ENCODE data around the gene RFC2.
A peak's percentile ranks its signal among the peaks of the same experiment; 100 is the strongest.
"Not testable (repeated sequence)": the region's sequence is repeated elsewhere in the genome, so short reads cannot be mapped to it uniquely, and the experiment has no call there.

Gene RFC2

DNA sequence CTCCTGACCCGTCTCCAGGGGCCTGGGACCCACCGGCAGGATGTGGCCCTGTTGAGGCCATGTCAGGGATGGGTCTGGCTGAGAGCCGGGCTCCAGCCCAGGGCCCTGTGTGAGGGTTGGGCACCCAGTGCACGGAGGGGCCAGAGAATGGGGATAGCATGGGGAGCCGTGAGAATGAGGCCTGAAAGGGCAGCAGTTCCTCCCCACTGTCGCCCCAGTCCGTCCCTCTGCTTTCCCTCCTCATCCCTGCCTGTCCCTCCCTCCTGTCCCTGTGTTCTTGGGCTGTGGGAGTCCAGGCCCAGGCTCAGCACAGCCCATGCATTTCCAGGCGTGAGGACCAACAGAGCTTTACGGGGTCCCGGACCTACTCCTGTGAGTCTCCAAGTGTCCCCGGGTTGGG is 34.8 kb downstream of the RFC2 start:
- no peak overlapping the region for H3K27ac ChIP-seq (ENCODE audit: low read depth, low read length)
- H3K27me3 ChIP-seq (ENCODE audit: control insufficient read depth in 1 of 2, insufficient read depth in 2 of 2, low read length in 2 of 2): no peaks in the 10 kb centered on the region
- H3K4me1 ChIP-seq (ENCODE audit: control insufficient read depth in 1 of 2, insufficient read depth in 2 of 2, low read length in 2 of 2): peaks cover 0 to 4% of the 10 kb centered on the region in 2 donors
- no peaks in the 10 kb centered on the region for H3K9me3 ChIP-seq (ENCODE audit: control insufficient read depth in 1 of 2, low read length in 2 of 2)
- H3K4me3 ChIP-seq (ENCODE audit: low read depth in 1 of 2, low read length in 2 of 2): no peak overlapping the region
- no peak overlapping the region for H3K9ac ChIP-seq (ENCODE audit: low read depth in 1 of 2, low read length in 2 of 2)
- H3K36me3 ChIP-seq (ENCODE audit: control insufficient read depth in 1 of 2, insufficient read depth in 2 of 2, low read length in 2 of 2): no peaks in the 10 kb centered on the region

- Histone ChIP-seq H3K4me1 (ENCODE audit: control insufficient read depth in 1 of 2, insufficient read depth in 2 of 2, low read length in 2 of 2) (peaks cover 0 to 4% of the 10 kb centered on the region in 2 donors), H3K27me3 (ENCODE audit: control insufficient read depth in 1 of 2, insufficient read depth in 2 of 2, low read length in 2 of 2) (no peaks in the 10 kb centered on the region), H3K27ac (ENCODE audit: low read depth, low read length) (no peak overlapping the region), H3K4me3 (ENCODE audit: low read depth in 1 of 2, low read length in 2 of 2) (no peak overlapping the region), H3K9ac (ENCODE audit: low read depth in 1 of 2, low read length in 2 of 2) (no peak overlapping the region), H3K36me3 (ENCODE audit: control insufficient read depth in 1 of 2, insufficient read depth in 2 of 2, low read length in 2 of 2) (no peaks in the 10 kb centered on the region), H3K9me3 (ENCODE audit: control insufficient read depth in 1 of 2, low read length in 2 of 2) (no peaks in the 10 kb centered on the region)
Observed at GRCh38 chr7:74218343-74218698, 35.9 kb downstream of the RFC2 start.

- H3K36me3 ChIP-seq (ENCODE audit: control insufficient read depth in 1 of 2, insufficient read depth in 2 of 2, low read length in 2 of 2): no peaks in the 10 kb centered on the region
- H3K9me3 ChIP-seq (ENCODE audit: control insufficient read depth in 1 of 2, low read length in 2 of 2): no peaks in the 10 kb centered on the region
- no peak overlapping the region for H3K27ac ChIP-seq (ENCODE audit: low read depth, low read length)
Observed at GRCh38 chr7:74217455-74218342, 36.5 kb downstream of the RFC2 start.

DNA sequence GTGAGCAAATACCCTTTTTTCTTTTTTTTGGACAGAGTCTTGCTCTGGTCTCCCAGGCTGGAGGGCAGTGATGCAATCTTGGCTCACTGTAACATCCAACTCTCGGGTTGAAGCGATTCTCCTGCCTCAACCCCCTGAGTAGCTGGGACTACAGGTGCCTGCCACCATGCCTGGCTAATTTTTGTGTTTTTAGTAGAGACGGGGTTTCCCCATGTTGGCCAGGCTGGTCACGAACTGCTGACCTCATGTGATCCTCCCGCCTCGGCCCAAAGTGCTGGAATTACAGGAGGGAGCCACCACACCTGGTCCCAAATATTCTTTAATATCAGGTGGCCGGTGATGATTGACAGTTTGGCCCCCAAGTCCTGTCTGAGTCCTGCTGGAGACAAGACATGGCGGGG is 37.8 kb downstream of the RFC2 start:
- H3K9ac ChIP-seq (ENCODE audit: low read depth in 1 of 2, low read length in 2 of 2): no peak overlapping the region
- H3K27ac ChIP-seq (ENCODE audit: low read depth, low read length): no peak overlapping the region
- H3K9me3 ChIP-seq (ENCODE audit: control insufficient read depth in 1 of 2, low read length in 2 of 2): no peaks in the 10 kb centered on the region
- no peak overlapping the region for H3K4me3 ChIP-seq (ENCODE audit: low read depth in 1 of 2, low read length in 2 of 2)
- H3K4me1 ChIP-seq (ENCODE audit: control insufficient read depth in 1 of 2, insufficient read depth in 2 of 2, low read length in 2 of 2): peaks cover 0 to 4% of the 10 kb centered on the region in 2 donors
- H3K27me3 ChIP-seq (ENCODE audit: control insufficient read depth in 1 of 2, insufficient read depth in 2 of 2, low read length in 2 of 2): no peaks in the 10 kb centered on the region
- H3K36me3 ChIP-seq (ENCODE audit: control insufficient read depth in 1 of 2, insufficient read depth in 2 of 2, low read length in 2 of 2): no peaks in the 10 kb centered on the region

More at GRCh38 chr7:74217455-74218342, 36.5 kb downstream of the RFC2 start:
- Histone ChIP-seq H3K4me1 (ENCODE audit: control insufficient read depth in 1 of 2, insufficient read depth in 2 of 2, low read length in 2 of 2) (peaks cover 0 to 4% of the 10 kb centered on the region in 2 donors), H3K27me3 (ENCODE audit: control insufficient read depth in 1 of 2, insufficient read depth in 2 of 2, low read length in 2 of 2) (no peaks in the 10 kb centered on the region), H3K4me3 (ENCODE audit: low read depth in 1 of 2, low read length in 2 of 2) (no peak overlapping the region), H3K9ac (ENCODE audit: low read depth in 1 of 2, low read length in 2 of 2) (no peak overlapping the region)

- Histone ChIP-seq H3K27me3 (ENCODE audit: control insufficient read depth in 1 of 2, insufficient read depth in 2 of 2, low read length in 2 of 2) (no peaks in the 10 kb centered on the region), H3K27ac (ENCODE audit: low read depth, low read length) (no peak overlapping the region), H3K4me1 (ENCODE audit: control insufficient read depth in 1 of 2, insufficient read depth in 2 of 2, low read length in 2 of 2) (peaks cover 0 to 4% of the 10 kb centered on the region in 2 donors), H3K4me3 (ENCODE audit: low read depth in 1 of 2, low read length in 2 of 2) (no peak overlapping the region), H3K9ac (ENCODE audit: low read depth in 1 of 2, low read length in 2 of 2) (no peak overlapping the region), H3K9me3 (ENCODE audit: control insufficient read depth in 1 of 2, low read length in 2 of 2) (no peaks in the 10 kb centered on the region), H3K36me3 (ENCODE audit: control insufficient read depth in 1 of 2, insufficient read depth in 2 of 2, low read length in 2 of 2) (no peaks in the 10 kb centered on the region)
Observed at GRCh38 chr7:74215921-74216320, 38.3 kb downstream of the RFC2 start.

DNA sequence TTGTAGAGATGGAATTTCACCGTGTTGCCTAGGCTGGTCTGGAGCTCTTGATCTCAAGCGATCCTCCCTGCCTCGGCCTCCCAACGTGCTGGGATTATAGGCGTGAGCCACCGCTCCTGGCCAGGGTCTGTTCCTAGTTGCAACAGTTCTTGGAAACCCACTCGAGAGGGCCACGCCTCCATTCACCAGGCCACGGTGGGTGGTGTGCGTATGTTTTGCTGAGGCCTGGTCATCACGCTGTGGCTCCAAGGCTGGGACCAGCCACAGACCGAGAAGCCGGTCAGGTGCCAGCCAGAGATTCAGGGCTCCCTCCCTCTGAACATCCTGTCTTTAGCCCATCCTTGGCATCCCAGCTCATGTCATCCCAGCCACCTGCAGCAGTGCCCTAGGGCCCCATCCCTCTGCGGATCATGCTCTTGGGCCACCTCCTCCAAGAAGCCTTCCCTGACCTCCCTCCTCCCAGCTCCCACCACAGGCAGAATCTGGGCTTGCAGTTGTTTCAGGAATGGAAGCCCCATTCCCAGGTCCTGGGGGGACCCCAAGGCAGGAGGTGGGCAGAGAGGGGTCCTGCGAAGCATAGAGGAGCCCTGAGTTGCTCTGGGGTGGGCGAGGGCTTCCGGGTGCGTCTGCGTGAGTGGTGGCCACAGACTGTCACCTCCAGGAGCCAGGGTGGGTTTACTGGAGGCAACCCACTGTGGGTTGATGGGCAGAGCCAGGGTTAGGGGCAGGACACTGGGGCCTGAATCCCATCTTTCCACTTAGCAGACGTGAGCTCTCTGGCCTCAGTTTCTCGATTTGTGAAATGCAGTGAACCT is 39.2 kb downstream of the RFC2 start:
- H3K27me3 ChIP-seq (ENCODE audit: control insufficient read depth in 1 of 2, insufficient read depth in 2 of 2, low read length in 2 of 2): no peaks in the 10 kb centered on the region
- H3K27ac ChIP-seq (ENCODE audit: low read depth, low read length): no peak overlapping the region
- H3K36me3 ChIP-seq (ENCODE audit: control insufficient read depth in 1 of 2, insufficient read depth in 2 of 2, low read length in 2 of 2): no peaks in the 10 kb centered on the region
- no peaks in the 10 kb centered on the region for H3K9me3 ChIP-seq (ENCODE audit: control insufficient read depth in 1 of 2, low read length in 2 of 2)
- peaks cover 0 to 8% of the 10 kb centered on the region in 2 donors for H3K4me1 ChIP-seq (ENCODE audit: control insufficient read depth in 1 of 2, insufficient read depth in 2 of 2, low read length in 2 of 2)
- H3K4me3 ChIP-seq (ENCODE audit: low read depth in 1 of 2, low read length in 2 of 2): no peak overlapping the region
- H3K9ac ChIP-seq (ENCODE audit: low read depth in 1 of 2, low read length in 2 of 2): no peak overlapping the region

GRCh38 chr7:74212661-74213060 is 41.5 kb downstream of the RFC2 start:
- H3K36me3 ChIP-seq (ENCODE audit: control insufficient read depth in 1 of 2, insufficient read depth in 2 of 2, low read length in 2 of 2): no peaks in the 10 kb centered on the region
- peaks cover 0 to 13% of the 10 kb centered on the region in 2 donors for H3K4me1 ChIP-seq (ENCODE audit: control insufficient read depth in 1 of 2, insufficient read depth in 2 of 2, low read length in 2 of 2)
- no peak overlapping the region for H3K9ac ChIP-seq (ENCODE audit: low read depth in 1 of 2, low read length in 2 of 2)
- H3K4me3 ChIP-seq (ENCODE audit: low read depth in 1 of 2, low read length in 2 of 2): no peak overlapping the region
- no peak overlapping the region for H3K27ac ChIP-seq (ENCODE audit: low read depth, low read length)
- no peaks in the 10 kb centered on the region for H3K27me3 ChIP-seq (ENCODE audit: control insufficient read depth in 1 of 2, insufficient read depth in 2 of 2, low read length in 2 of 2)
- no peaks in the 10 kb centered on the region for H3K9me3 ChIP-seq (ENCODE audit: control insufficient read depth in 1 of 2, low read length in 2 of 2)

DNA sequence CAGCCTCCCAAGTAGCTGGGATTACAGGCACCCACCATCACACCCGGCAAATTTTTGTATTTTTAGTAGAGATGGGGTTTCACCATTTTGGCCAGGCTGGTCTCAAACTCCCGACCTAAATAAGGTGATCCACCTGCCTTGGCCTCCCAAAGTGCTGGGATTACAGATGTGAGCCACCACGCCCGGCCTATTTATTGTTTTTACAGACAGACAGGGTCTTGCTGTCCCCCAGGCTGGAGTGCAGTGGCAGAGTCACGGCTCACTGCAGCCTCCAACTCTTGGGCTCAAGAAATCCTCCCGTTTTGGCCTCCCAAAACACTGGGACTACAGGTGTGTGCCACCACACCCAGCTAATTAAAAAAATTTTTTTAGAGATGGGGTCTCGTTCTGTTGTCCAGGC is 46.0 kb downstream of the RFC2 start:
- H3K4me3 ChIP-seq (ENCODE audit: low read depth in 1 of 2, low read length in 2 of 2); H3K27ac ChIP-seq (ENCODE audit: low read depth, low read length); H3K9me3 ChIP-seq (ENCODE audit: control insufficient read depth in 1 of 2, low read length in 2 of 2); H3K9ac ChIP-seq (ENCODE audit: low read depth in 1 of 2, low read length in 2 of 2); H3K36me3 ChIP-seq (ENCODE audit: control insufficient read depth in 1 of 2, insufficient read depth in 2 of 2, low read length in 2 of 2); H3K27me3 ChIP-seq (ENCODE audit: control insufficient read depth in 1 of 2, insufficient read depth in 2 of 2, low read length in 2 of 2): not testable (repeated sequence)
- peaks cover 0 to 19% of the 10 kb centered on the region in 2 donors for H3K4me1 ChIP-seq (ENCODE audit: control insufficient read depth in 1 of 2, insufficient read depth in 2 of 2, low read length in 2 of 2)

- peaks cover 0 to 19% of the 10 kb centered on the region in 2 donors for H3K4me1 ChIP-seq (ENCODE audit: control insufficient read depth in 1 of 2, insufficient read depth in 2 of 2, low read length in 2 of 2)
- H3K27ac ChIP-seq (ENCODE audit: low read depth, low read length): no peak overlapping the region
- H3K4me3 ChIP-seq (ENCODE audit: low read depth in 1 of 2, low read length in 2 of 2): no peak overlapping the region
- H3K9me3 ChIP-seq (ENCODE audit: control insufficient read depth in 1 of 2, low read length in 2 of 2): no peaks in the 10 kb centered on the region
- no peak overlapping the region for H3K9ac ChIP-seq (ENCODE audit: low read depth in 1 of 2, low read length in 2 of 2)
- H3K27me3 ChIP-seq (ENCODE audit: control insufficient read depth in 1 of 2, insufficient read depth in 2 of 2, low read length in 2 of 2): peaks cover 0 to 3% of the 10 kb centered on the region in 2 donors
- H3K36me3 ChIP-seq (ENCODE audit: control insufficient read depth in 1 of 2, insufficient read depth in 2 of 2, low read length in 2 of 2): no peaks in the 10 kb centered on the region
Observed at GRCh38 chr7:74207586-74207985, 46.6 kb downstream of the RFC2 start.

- peaks cover 0 to 3% of the 10 kb centered on the region in 2 donors for H3K27me3 ChIP-seq (ENCODE audit: control insufficient read depth in 1 of 2, insufficient read depth in 2 of 2, low read length in 2 of 2)
- no peaks in the 10 kb centered on the region for H3K36me3 ChIP-seq (ENCODE audit: control insufficient read depth in 1 of 2, insufficient read depth in 2 of 2, low read length in 2 of 2)
- H3K9ac ChIP-seq (ENCODE audit: low read depth in 1 of 2, low read length in 2 of 2): no peak overlapping the region
- no peak overlapping the region for H3K27ac ChIP-seq (ENCODE audit: low read depth, low read length)
- H3K4me3 ChIP-seq (ENCODE audit: low read depth in 1 of 2, low read length in 2 of 2): peak overlapping the region; percentile 50
- H3K9me3 ChIP-seq (ENCODE audit: control insufficient read depth in 1 of 2, low read length in 2 of 2): no peaks in the 10 kb centered on the region
- H3K4me1 ChIP-seq (ENCODE audit: control insufficient read depth in 1 of 2, insufficient read depth in 2 of 2, low read length in 2 of 2): peaks cover 0 to 19% of the 10 kb centered on the region in 2 donors
Observed at GRCh38 chr7:74206589-74207120, 47.5 kb downstream of the RFC2 start.

Data from duodenal mucosa (tissue), 2 donors.